Kidney epithelial cell (primary cell): ENCODE results near the gene FGGY. TPM values are rescaled to one million over a fixed set of nuclear protein-coding genes. Genes with fewer than 3 reads are reported as not detected.

Source experiments
- DNase-seq: peaks from one replicate; pipeline ENCODE4 v3.0.0-alpha.2; 2010; ENCODE audit warnings: low read depth
- H3K27me3 ChIP-seq: 2 replicates; pipeline ENCODE4 v1.6.0; 2011; ENCODE audit warnings: low read length; ENCODE audit not compliant: control insufficient read depth, insufficient read depth
- H3K36me3 ChIP-seq: 2 replicates; pipeline ENCODE4 v1.5.1; 2011; ENCODE audit warnings: low read length; ENCODE audit not compliant: control insufficient read depth, insufficient read depth
- H3K4me3 ChIP-seq: 2 replicates; pipeline ENCODE4 v1.5.1; 2011; ENCODE audit warnings: low read depth, mild to moderate bottlenecking, control low read depth, low read length
- CTCF ChIP-seq: IDR thresholded peaks from 2 replicates; pipeline ENCODE4 v1.5.1; 2011; ENCODE audit warnings: mild to moderate bottlenecking, moderate library complexity, low read length, control low read depth, inconsistent platforms; ENCODE audit not compliant: insufficient read depth, poor library complexity, severe bottlenecking
- total RNA-seq: library from RNA; depleted of rRNA; stranded (reverse); fragments of >200 nt; gene quantifications from 2 replicates; pipeline ENCODE4 v1.2.3, GENCODE V29; 2015

FGGY gene
- total RNA-seq, 1 donor from 2014 or later: 8.6 TPM

- Histone ChIP-seq H3K27me3 (no peaks in the 10 kb centered on the region), H3K36me3 (no peaks in the 10 kb centered on the region), H3K4me3 (no peak overlapping the region)
- no peak for TF ChIP-seq CTCF
- DNase-seq: no peak
Observed at GRCh38 chr1:59720326-59721115, 423.6 kb downstream of the FGGY start.

GRCh38 chr1:59730302-59730701, 433.4 kb downstream of the FGGY start:
- H3K4me3 ChIP-seq: no peak overlapping the region
- H3K36me3 ChIP-seq: no peaks in the 10 kb centered on the region
- no peak for TF ChIP-seq CTCF
- no peaks in the 10 kb centered on the region for H3K27me3 ChIP-seq
- DNase-seq: peak; percentile 51

- Histone ChIP-seq H3K4me3 (no peak overlapping the region), H3K36me3 (no peaks in the 10 kb centered on the region), H3K27me3 (no peaks in the 10 kb centered on the region)
- no peak for TF ChIP-seq CTCF
- peak; percentile 76 for DNase-seq
Observed at GRCh38 chr1:59730759-59731478, 434.0 kb downstream of the FGGY start.

GRCh38 chr1:59731591-59731990, 434.7 kb downstream of the FGGY start:
- Histone ChIP-seq H3K36me3 (no peaks in the 10 kb centered on the region), H3K27me3 (no peaks in the 10 kb centered on the region), H3K4me3 (no peak overlapping the region)
- TF ChIP-seq CTCF: no peak
- no peak for DNase-seq

DNA sequence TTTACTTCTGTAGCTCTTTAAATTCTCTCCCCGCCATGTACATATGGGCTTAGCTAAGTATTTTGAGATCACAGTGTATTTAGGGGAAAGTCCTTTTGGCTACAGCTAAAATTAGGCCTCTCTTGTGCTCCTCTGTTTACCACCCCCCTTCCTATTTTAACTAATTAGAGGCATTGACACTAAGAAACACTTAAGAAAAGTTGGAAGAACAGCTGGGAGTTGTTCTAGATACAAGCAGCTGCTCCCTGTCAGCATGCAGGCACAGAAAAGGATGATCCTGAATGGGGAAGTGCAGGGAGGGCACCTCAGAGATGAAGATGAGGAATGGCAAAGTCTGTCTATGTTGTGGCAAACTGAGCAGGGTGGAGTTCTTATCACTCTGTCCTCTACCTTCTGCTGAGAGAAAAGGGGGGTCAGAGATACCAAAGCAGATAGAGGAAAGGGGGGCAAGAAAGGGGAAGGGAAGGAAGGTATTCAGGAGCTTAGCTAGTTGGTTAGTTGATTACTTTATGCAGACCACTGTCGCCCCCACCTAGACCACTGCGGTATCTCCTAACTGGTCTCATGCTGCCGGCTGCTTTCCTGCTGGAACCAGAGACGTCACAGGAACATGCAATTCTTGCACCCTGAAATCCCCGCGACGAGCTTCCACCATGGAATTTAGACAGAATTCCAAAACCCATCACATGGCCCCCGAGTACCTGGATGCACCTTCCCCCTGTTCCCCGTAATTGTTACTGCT, 435.5 kb downstream of the FGGY start:
- H3K27me3 ChIP-seq: no peaks in the 10 kb centered on the region
- DNase-seq: no peak
- H3K4me3 ChIP-seq: no peak overlapping the region
- no peaks in the 10 kb centered on the region for H3K36me3 ChIP-seq
- no peak for TF ChIP-seq CTCF
